Renal cortex interstitium (tissue), 11 donors: ENCODE measurements around the gene TBC1D22A. TPM values are rescaled to one million over a fixed set of nuclear protein-coding genes. Genes with fewer than 3 reads are reported as not detected.
A peak's percentile ranks its signal among the peaks of the same experiment; 100 is the strongest.

Experiments
- DNase-seq, 11 donors: peaks; one replicate each; pipeline ENCODE4 v3.0.0-alpha.2; 2013; ENCODE audit warnings: low read depth in 9 of 11, low spot score in 4 of 11; ENCODE audit errors: extremely low read depth in 1 of 11
- polyA plus RNA-seq, 3 donors: library from polyadenylated mRNA; unstranded; fragments of 120-200 nt; gene quantifications; one replicate each; pipeline ENCODE4 v1.2.1, GENCODE V29; 2013; ENCODE audit not compliant: insufficient read length in 3 of 3

Gene TBC1D22A
- polyA plus RNA-seq, 3 donors = 16.1 to 19.0 (median 19.0) TPM

GRCh38 chr22:46800102-46800857 is 37.8 kb downstream of the TBC1D22A start:
- no peak for DNase-seq

GRCh38 chr22:46801331-46801811 is 38.9 kb downstream of the TBC1D22A start:
- no peak for DNase-seq

GRCh38 chr22:46801826-46802607 is 39.6 kb downstream of the TBC1D22A start:
- no peak for DNase-seq

- no peak for DNase-seq
These were observed 40.2 kb downstream of the TBC1D22A start for GRCh38 chr22:46802608-46803027.

GRCh38 chr22:46803031-46803880 is 40.8 kb downstream of the TBC1D22A start:
- DNase-seq = peak in 2 of 11 donors; percentile 19 to 34

- no peak for DNase-seq
These were observed 41.5 kb downstream of the TBC1D22A start for GRCh38 chr22:46803936-46804335.

- DNase-seq = no peak
These were observed 44.3 kb downstream of the TBC1D22A start for GRCh38 chr22:46806794-46807193.

GRCh38 chr22:46807458-46807857 is 45.0 kb downstream of the TBC1D22A start:
- DNase-seq = no peak

GRCh38 chr22:46809153-46809885 is 46.9 kb downstream of the TBC1D22A start:
- no peak for DNase-seq

- DNase-seq = no peak
These were observed 48.7 kb downstream of the TBC1D22A start for GRCh38 chr22:46810856-46811786.

GRCh38 chr22:46812034-46812605 is 49.7 kb downstream of the TBC1D22A start:
- DNase-seq = no peak

- no peak for DNase-seq
These were observed 50.3 kb downstream of the TBC1D22A start for GRCh38 chr22:46812788-46813187.

GRCh38 chr22:46813816-46814597 is 51.6 kb downstream of the TBC1D22A start:
- DNase-seq = no peak

GRCh38 chr22:46815132-46815531 is 52.7 kb downstream of the TBC1D22A start:
- no peak for DNase-seq

GRCh38 chr22:46815559-46815895 is 53.1 kb downstream of the TBC1D22A start:
- DNase-seq = no peak

- no peak for DNase-seq
These were observed 53.7 kb downstream of the TBC1D22A start for GRCh38 chr22:46815896-46816731.
